Measurements from ENCODE around the gene MRC2. TPM values are rescaled to one million over a fixed set of nuclear protein-coding genes. Genes with fewer than 3 reads are reported as not detected.

MRC2 gene
- total and polyA plus RNA-seq, 2 experiments from 2014 or later, result 222 to 756 TPM

DNA sequence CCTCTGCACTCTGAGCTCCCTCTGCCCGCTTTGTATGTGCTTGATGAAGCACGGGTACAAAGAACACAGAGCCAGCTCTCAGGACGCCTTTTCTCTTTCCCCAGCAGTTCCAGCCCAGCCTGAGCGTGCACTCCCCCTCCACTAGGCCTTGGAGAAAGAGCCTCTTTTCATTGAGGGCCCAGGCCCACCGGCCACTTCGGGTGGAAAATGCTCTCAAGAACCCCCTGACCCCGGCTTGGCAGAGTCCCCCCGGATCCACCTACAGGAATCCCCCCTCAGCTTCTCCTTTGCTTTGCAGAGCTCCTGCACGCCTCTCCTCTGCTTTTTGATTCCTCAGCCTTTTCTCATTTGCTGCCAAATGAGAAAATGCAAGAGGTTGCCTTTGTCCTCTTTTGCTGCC is 30.2 kb downstream of the MRC2 start:
- H3K9me2 ChIP-seq (ENCODE audit: insufficient read depth), result no peaks in the 10 kb centered on the region
- no peak overlapping the region for H3K4me3 ChIP-seq
- H3K4me2 ChIP-seq (ENCODE audit: unreplicated experiment), result no peak overlapping the region
- no peak overlapping the region for H3K9ac ChIP-seq
- WGBS, 2 experiments (ENCODE audit: low coverage in 1 of 2, low lambda C conversion rate in 2 of 2, missing lambda C conversion rate in 2 of 2), result 90 to 97% methylated on average over 6 to 9 of the region's 9 CpGs
- no peak overlapping the region for H2AFZ ChIP-seq
- H3K27me3 ChIP-seq (replicated peaks; ENCODE audit: insufficient read depth), result no peaks in the 10 kb centered on the region
- H3K4me1 ChIP-seq (ENCODE audit: insufficient read depth), result peaks cover 30% of the 10 kb centered on the region
- no peaks in the 10 kb centered on the region for H4K20me1 ChIP-seq (ENCODE audit: insufficient read depth)
- no peaks in the 10 kb centered on the region for H3K9me3 ChIP-seq (ENCODE audit: low read depth)
- TF ChIP-seq EZH2 (IDR thresholded peaks at IDR 0.05; ENCODE audit: insufficient read depth, poor library complexity, severe bottlenecking) (no peak), EZH2phosphoT487 (IDR thresholded peaks at IDR 0.05; ENCODE audit: insufficient read depth, low read depth) (no peak)
- no peak for DNase-seq
- in situ Hi-C loops (cut with MboI), result no loop called here
- H3K36me3 ChIP-seq (ENCODE audit: low read depth), result no peaks in the 10 kb centered on the region
- peaks cover 88% of the 10 kb centered on the region for H3K79me2 ChIP-seq (ENCODE audit: insufficient read depth)
- no peak overlapping the region for H3K27ac ChIP-seq
- H3F3A ChIP-seq (ENCODE audit: insufficient read depth), result peaks cover 59% of the 10 kb centered on the region

GRCh38 chr17:62658136-62658920 is 30.9 kb downstream of the MRC2 start:
- Histone ChIP-seq H3K9me3 (ENCODE audit: low read depth) (no peaks in the 10 kb centered on the region), H3K9ac (no peak overlapping the region), H3K4me3 (no peak overlapping the region), H3K4me1 (ENCODE audit: insufficient read depth) (peaks cover 27% of the 10 kb centered on the region), H2AFZ (no peak overlapping the region), H4K20me1 (ENCODE audit: insufficient read depth) (no peaks in the 10 kb centered on the region), H3F3A (ENCODE audit: insufficient read depth) (peaks cover 62% of the 10 kb centered on the region), H3K9me2 (ENCODE audit: insufficient read depth) (no peaks in the 10 kb centered on the region), H3K36me3 (ENCODE audit: low read depth) (no peaks in the 10 kb centered on the region), H3K27ac (no peak overlapping the region), H3K79me2 (ENCODE audit: insufficient read depth) (peaks cover 94% of the 10 kb centered on the region), H3K27me3 (replicated peaks; ENCODE audit: insufficient read depth) (no peaks in the 10 kb centered on the region), H3K4me2 (ENCODE audit: unreplicated experiment) (no peak overlapping the region)
- DNase-seq, result no peak
- 76 to 80% methylated on average over 15 of the region's 15 CpGs for WGBS, 2 experiments (ENCODE audit: low coverage in 1 of 2, low lambda C conversion rate in 2 of 2, missing lambda C conversion rate in 2 of 2)
- TF ChIP-seq EZH2phosphoT487 (IDR thresholded peaks at IDR 0.05; ENCODE audit: insufficient read depth, low read depth) (no peak), EZH2 (IDR thresholded peaks at IDR 0.05; ENCODE audit: insufficient read depth, poor library complexity, severe bottlenecking) (no peak)
- in situ Hi-C loops (cut with MboI), result no loop called here

GRCh38 chr17:62660629-62661118 is 33.2 kb downstream of the MRC2 start:
- DNase-seq, result no peak
- Histone ChIP-seq H3K4me2 (ENCODE audit: unreplicated experiment) (no peak overlapping the region), H3K9me2 (ENCODE audit: insufficient read depth) (no peaks in the 10 kb centered on the region), H2AFZ (no peak overlapping the region), H3K27me3 (replicated peaks; ENCODE audit: insufficient read depth) (no peaks in the 10 kb centered on the region), H3K4me1 (ENCODE audit: insufficient read depth) (peaks cover 13% of the 10 kb centered on the region), H3K4me3 (no peak overlapping the region), H4K20me1 (ENCODE audit: insufficient read depth) (no peaks in the 10 kb centered on the region), H3K9me3 (ENCODE audit: low read depth) (no peaks in the 10 kb centered on the region), H3K9ac (no peak overlapping the region), H3K36me3 (ENCODE audit: low read depth) (no peaks in the 10 kb centered on the region), H3F3A (ENCODE audit: insufficient read depth) (peaks cover 55% of the 10 kb centered on the region), H3K79me2 (ENCODE audit: insufficient read depth) (peaks cover 98% of the 10 kb centered on the region), H3K27ac (no peak overlapping the region)
- in situ Hi-C loops (cut with MboI), result no loop called here
- 95 to 100% methylated on average over 2 of the region's 2 CpGs for WGBS, 2 experiments (ENCODE audit: low coverage in 1 of 2, low lambda C conversion rate in 2 of 2, missing lambda C conversion rate in 2 of 2)
- no peak for TF ChIP-seq EZH2 (IDR thresholded peaks at IDR 0.05; ENCODE audit: insufficient read depth, poor library complexity, severe bottlenecking)
- no peak for TF ChIP-seq EZH2phosphoT487 (IDR thresholded peaks at IDR 0.05; ENCODE audit: insufficient read depth, low read depth)

DNA sequence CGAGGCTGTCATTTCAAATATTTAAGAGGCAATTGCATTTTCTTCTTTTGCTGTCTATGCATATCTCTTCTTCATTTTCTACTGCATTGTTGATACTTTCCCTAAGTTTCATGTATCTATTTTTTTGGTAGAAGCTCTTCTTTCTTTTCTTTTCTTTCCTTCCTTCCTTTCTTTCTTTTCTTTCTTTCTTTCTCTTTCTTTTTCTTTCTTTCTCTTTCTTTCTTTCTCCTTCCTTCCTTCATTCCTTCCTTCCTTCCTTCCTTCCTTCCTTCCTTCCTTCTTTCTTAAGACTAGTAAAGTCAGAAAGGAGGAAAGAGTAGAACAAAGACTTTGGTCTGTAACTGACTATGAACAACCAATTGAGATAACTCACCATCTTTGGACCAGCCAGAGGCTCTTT is 33.9 kb downstream of the MRC2 start:
- in situ Hi-C loops (cut with MboI), result no loop called here
- Histone ChIP-seq H3F3A (ENCODE audit: insufficient read depth) (peaks cover 51% of the 10 kb centered on the region), H3K27me3 (replicated peaks; ENCODE audit: insufficient read depth) (no peaks in the 10 kb centered on the region), H3K4me1 (ENCODE audit: insufficient read depth) (peaks cover 7% of the 10 kb centered on the region), H4K20me1 (ENCODE audit: insufficient read depth) (no peaks in the 10 kb centered on the region), H2AFZ (no peak overlapping the region), H3K4me2 (ENCODE audit: unreplicated experiment) (no peak overlapping the region), H3K4me3 (no peak overlapping the region), H3K9me2 (ENCODE audit: insufficient read depth) (no peaks in the 10 kb centered on the region), H3K27ac (no peak overlapping the region), H3K9me3 (ENCODE audit: low read depth) (no peaks in the 10 kb centered on the region), H3K9ac (no peak overlapping the region), H3K36me3 (ENCODE audit: low read depth) (no peaks in the 10 kb centered on the region), H3K79me2 (ENCODE audit: insufficient read depth) (peaks cover 98% of the 10 kb centered on the region)
- no peak for DNase-seq
- WGBS, 2 experiments (ENCODE audit: low coverage in 1 of 2, low lambda C conversion rate in 2 of 2, missing lambda C conversion rate in 2 of 2), result 94 to 100% methylated on average over 1 of the region's 1 CpG
- TF ChIP-seq EZH2 (IDR thresholded peaks at IDR 0.05; ENCODE audit: insufficient read depth, poor library complexity, severe bottlenecking), result no peak
- no peak for TF ChIP-seq EZH2phosphoT487 (IDR thresholded peaks at IDR 0.05; ENCODE audit: insufficient read depth, low read depth)

Measured in GM23248 (cell line).